GM19467 (cell line): ENCODE measurements around the gene EXOSC5.
"Not testable (repeated sequence)": the region's sequence is repeated elsewhere in the genome, so short reads cannot be mapped to it uniquely, and the experiment has no call there.

Experiments
- ATAC-seq: cut with Tn5 transposase; IDR thresholded peaks from one replicate; pipeline ENCODE4 v1.9.1; 2021; ENCODE audit warnings: mild to moderate bottlenecking, moderate library complexity; ENCODE audit not compliant: unreplicated experiment

EXOSC5 gene

DNA sequence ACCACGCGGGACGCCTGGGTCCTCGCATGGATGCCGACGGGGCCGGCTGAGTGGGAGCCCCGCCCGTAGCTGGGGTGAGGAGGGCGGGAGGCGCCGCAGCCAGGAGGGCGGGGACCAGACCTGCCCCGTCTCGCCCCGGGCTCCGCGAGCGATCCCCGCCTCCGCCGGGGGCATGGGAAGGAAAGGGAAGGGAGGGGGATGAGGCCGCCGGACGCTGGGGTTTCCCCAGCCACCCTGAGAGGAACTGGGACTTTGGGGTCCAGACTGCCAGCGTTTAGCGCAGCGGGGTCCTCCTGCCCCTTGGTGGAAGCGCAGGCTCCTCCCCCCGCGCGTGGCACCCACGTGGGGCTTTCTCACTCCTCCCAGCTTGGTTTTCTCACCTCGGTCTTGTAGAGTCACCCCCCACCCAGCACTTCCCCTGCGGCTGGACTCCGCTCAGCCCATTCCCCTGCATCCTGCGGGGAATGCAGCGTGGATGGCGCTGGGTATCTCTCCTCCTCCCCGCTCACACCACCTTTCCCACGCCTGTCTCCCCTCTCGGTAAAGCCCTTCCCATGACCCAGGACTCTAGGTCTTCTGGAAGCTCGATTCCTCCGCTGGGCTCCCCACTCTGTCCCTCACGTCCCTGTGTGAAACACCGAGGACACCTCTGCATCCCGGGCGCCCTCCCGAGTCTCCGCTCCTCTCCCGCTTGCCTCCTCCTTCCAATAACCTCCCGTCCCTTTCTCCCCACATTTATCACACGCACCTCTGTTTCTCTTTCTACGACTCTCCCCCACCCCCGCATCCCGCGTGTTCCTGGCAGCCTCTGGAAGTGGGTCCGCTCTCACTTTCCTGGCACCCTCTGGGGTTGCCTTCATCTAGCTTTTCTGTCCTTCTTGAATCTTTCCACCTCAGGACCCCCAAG is 45.6 kb downstream of the EXOSC5 start:
- peak; percentile 36 for ATAC-seq

DNA sequence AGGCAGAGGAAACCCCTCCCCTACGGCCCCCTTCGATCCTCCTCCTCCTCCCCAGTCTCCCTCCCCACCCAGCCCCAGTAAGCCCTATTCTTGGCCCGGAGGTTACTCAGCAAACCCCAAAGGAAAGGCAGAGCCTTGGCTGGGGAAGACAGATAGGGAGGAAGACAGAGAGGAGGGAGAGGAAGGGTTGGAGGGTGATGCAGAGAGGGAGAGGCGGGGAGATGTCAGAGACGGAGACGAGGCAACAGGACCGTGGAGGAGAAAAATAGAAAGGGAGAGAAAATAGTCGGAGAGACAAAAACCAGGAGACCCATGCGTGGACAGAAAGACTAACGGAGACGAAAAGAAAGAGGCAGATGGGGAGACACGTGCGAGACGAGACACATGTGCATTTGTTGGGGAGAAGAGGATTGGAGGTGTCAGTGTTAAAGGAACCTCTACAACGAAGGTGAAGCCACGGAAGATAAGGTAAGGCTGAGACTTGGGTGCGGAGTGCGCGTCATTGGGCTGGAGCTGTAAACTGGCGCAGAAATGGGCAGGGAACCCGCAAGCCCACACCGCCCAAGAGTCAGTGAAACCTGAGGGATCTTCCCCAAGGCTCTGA is 46.3 kb downstream of the EXOSC5 start:
- ATAC-seq = peak; percentile 0

- ATAC-seq = not testable (repeated sequence)
Observed at GRCh38 chr19:41346916-41347315, 50.2 kb downstream of the EXOSC5 start.

GRCh38 chr19:41344162-41344561 is 53.0 kb downstream of the EXOSC5 start:
- ATAC-seq = no peak

DNA sequence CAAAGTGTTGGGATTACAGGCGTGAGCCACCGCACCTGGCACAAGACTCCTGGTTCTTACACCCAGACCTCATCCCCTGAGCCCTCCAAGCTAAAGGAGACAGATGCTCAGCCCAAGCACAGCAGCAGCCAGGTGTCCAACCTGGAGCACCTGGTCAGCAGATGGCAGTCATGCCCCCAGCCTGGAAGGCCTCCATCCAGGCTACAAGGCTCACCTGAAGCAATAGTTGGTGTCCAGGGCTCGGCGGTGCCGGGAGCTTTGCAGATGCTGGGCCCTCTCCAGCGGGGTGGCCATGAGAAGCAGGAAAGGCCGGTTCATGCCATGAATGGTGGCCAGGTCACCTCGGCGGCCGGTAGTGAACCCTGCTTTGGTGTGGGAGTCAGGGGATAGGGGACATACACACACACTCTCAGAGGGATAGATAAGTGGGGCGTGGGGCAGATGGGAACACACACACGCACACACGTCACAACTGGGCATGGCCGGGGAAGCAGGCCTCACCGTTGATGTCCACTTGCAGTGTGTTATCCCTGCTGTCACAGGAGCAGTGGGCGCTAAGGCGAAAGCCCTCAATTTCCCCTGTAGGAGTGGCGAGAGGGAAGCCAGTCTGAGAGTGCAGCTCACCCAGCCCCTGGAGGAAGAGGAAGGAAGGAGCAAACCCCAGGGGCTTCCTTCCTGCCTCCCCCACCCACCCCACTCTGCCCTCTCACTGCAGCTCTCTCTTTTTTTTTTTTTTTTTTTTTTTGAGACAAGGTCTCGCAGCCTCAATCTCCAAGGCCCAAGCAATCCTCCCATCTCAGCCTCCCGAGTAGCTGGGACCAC is 55.3 kb downstream of the EXOSC5 start:
- ATAC-seq = no peak

GRCh38 chr19:41339936-41340335 is 57.2 kb downstream of the EXOSC5 start:
- ATAC-seq = no peak
